H1 (cell line): ENCODE measurements around the gene STX8. TPM values are rescaled to one million over a fixed set of nuclear protein-coding genes. Genes with fewer than 3 reads are reported as not detected.

ENCODE experiments used
- CTCF ChIA-PET: fragments of 300-600 bp; sonication (Branson Sonifier 250); formaldehyde crosslinking; loops from one replicate; lab custom pipeline; 2021; ENCODE audit not compliant: partially characterized antibody; lab: Charles Lee
- POLR2A ChIA-PET: fragments of 300-600 bp; sonication (Branson Sonifier 250); formaldehyde crosslinking; loops from one replicate; lab custom pipeline; 2021; ENCODE audit warnings: inconsistent platforms; ENCODE audit not compliant: partially characterized antibody; lab: Charles Lee
- DNase-seq, 2 experiments: peaks; one replicate each; pipeline versions ENCODE4 v3.0.0 to v3.0.0-alpha.2; 2010 to 2022; ENCODE audit warnings: low spot score in 2 of 2, low read depth in 1 of 2, mixed read lengths in 1 of 2
- FAIRE-seq: peaks from 2 replicates; lab custom pipeline; 2011; peaks lifted over from hg19 to GRCh38; lab: Jason Lieb, UNC
- H2AFZ ChIP-seq: 2 replicates; pipeline ENCODE4 v1.8.1; 2012; ENCODE audit warnings: low read length, inconsistent platforms
- H2AK5ac ChIP-seq: 2 replicates; pipeline ENCODE4 v1.6.1; 2013; ENCODE audit warnings: low read depth, low read length
- H2BK120ac ChIP-seq: replicated peaks from 2 replicates; pipeline ENCODE3; 2013; ENCODE audit warnings: low read depth, low read length, inconsistent platforms
- H2BK12ac ChIP-seq: 2 replicates; pipeline ENCODE4 v1.6.1; 2013; ENCODE audit warnings: low read depth, low read length
- H2BK15ac ChIP-seq: 2 replicates; pipeline ENCODE4 v1.6.1; 2013; ENCODE audit warnings: low read length
- H2BK20ac ChIP-seq: 2 replicates; pipeline ENCODE4 v1.6.1; 2013; ENCODE audit warnings: low read length
- H2BK5ac ChIP-seq: 2 replicates; pipeline ENCODE4 v1.6.1; 2013; ENCODE audit warnings: low read depth, low read length
- H3K14ac ChIP-seq: 2 replicates; pipeline ENCODE4 v1.6.1; 2013; ENCODE audit warnings: inconsistent platforms; ENCODE audit not compliant: insufficient read length
- H3K18ac ChIP-seq: 2 replicates; pipeline ENCODE4 v1.6.1; 2013; ENCODE audit warnings: low read length; ENCODE audit errors: extremely low read depth
- H3K23ac ChIP-seq: 2 replicates; pipeline ENCODE4 v1.6.1; 2013; ENCODE audit warnings: inconsistent platforms; ENCODE audit not compliant: insufficient read length
- H3K23me2 ChIP-seq: 2 replicates; pipeline ENCODE4 v1.6.1; 2013; ENCODE audit warnings: low read depth, low read length
- H3K27ac ChIP-seq: 2 replicates; pipeline ENCODE4 v1.6.1; 2011; ENCODE audit warnings: low read depth, low read length, inconsistent platforms
- H3K27me3 ChIP-seq, 4 experiments: replicated peaks in 1 of 4; 1 replicate in 1 of 4; 2 replicates in 3 of 4; pipeline versions ENCODE4 v1.6.1 to v1.8.1; 2011 to 2013; ENCODE audit warnings: low read length in 3 of 4, mild to moderate bottlenecking in 3 of 4, inconsistent platforms in 2 of 4, mixed read lengths in 2 of 4, moderate library complexity in 1 of 4; ENCODE audit not compliant: control insufficient read depth in 3 of 4, insufficient read depth in 3 of 4; ENCODE audit errors: extremely low read depth in 1 of 4
- H3K36me3 ChIP-seq, 4 experiments: 2 replicates each; pipeline versions ENCODE4 v1.6.1 to v1.8.1; 2011 to 2013; ENCODE audit warnings: mild to moderate bottlenecking in 4 of 4, low read length in 3 of 4, moderate library complexity in 2 of 4, control low read depth in 1 of 4, inconsistent platforms in 1 of 4; ENCODE audit not compliant: insufficient read depth in 4 of 4, control insufficient read depth in 2 of 4
- H3K4ac ChIP-seq: replicated peaks from 2 replicates; pipeline ENCODE3; 2013; ENCODE audit warnings: low read length, low read depth, mixed read lengths, inconsistent platforms; ENCODE audit not compliant: insufficient read length
- H3K4me1 ChIP-seq, 4 experiments: replicated peaks in 1 of 4; 1 replicate in 1 of 4; 2 replicates in 3 of 4; pipeline versions ENCODE4 v1.6.1 to v1.8.1; 2011 to 2013; ENCODE audit warnings: low read length in 3 of 4, inconsistent platforms in 2 of 4, mixed read lengths in 1 of 4; ENCODE audit not compliant: insufficient read depth in 4 of 4, control insufficient read depth in 3 of 4
- H3K4me2 ChIP-seq, 2 experiments: 2 replicates each; pipeline versions ENCODE4 v1.6.1 to v1.8.1; 2011 to 2013; ENCODE audit warnings: low read depth in 2 of 2, low read length in 2 of 2, control low read depth in 1 of 2, inconsistent platforms in 1 of 2, mild to moderate bottlenecking in 1 of 2; ENCODE audit not compliant: insufficient read depth in 1 of 2
- H3K4me3 ChIP-seq, 4 experiments: fragments of 200-600, 300-600 bp in 1 of 4; sonication (generic), shearing (Covaris generic), sonication (Bioruptor Twin) in 1 of 4; 2 replicates each; pipeline versions ENCODE4 v1.5.1 to v1.8.1; 2011 to 2016; ENCODE audit warnings: low read length in 4 of 4, low read depth in 3 of 4, control low read depth in 2 of 4, inconsistent platforms in 2 of 4, mild to moderate bottlenecking in 2 of 4, mixed read lengths in 1 of 4, moderate library complexity in 1 of 4; ENCODE audit not compliant: insufficient read depth in 2 of 4; ENCODE audit errors: extremely low read depth in 1 of 4
- H3K56ac ChIP-seq: replicated peaks from 2 replicates; pipeline ENCODE3; 2013; ENCODE audit warnings: low read depth, mild to moderate bottlenecking, mixed read lengths, low read length, inconsistent platforms; ENCODE audit not compliant: insufficient read length
- H3K79me1 ChIP-seq: 2 replicates; pipeline ENCODE4 v1.6.1; 2013; ENCODE audit warnings: low read depth, low read length, control low read depth
- H3K79me2 ChIP-seq, 2 experiments: 2 replicates each; pipeline versions ENCODE4 v1.6.1 to v1.8.1; 2012 to 2013; ENCODE audit warnings: low read length in 2 of 2, mild to moderate bottlenecking in 2 of 2, inconsistent platforms in 1 of 2; ENCODE audit not compliant: insufficient read depth in 2 of 2, control insufficient read depth in 1 of 2
- H3K9ac ChIP-seq, 4 experiments: replicated peaks in 1 of 4; 1 replicate in 1 of 4; 2 replicates in 3 of 4; pipeline versions ENCODE4 v1.6.1 to v1.8.1; 2011 to 2013; ENCODE audit warnings: low read depth in 3 of 4, low read length in 3 of 4, control low read depth in 2 of 4, mild to moderate bottlenecking in 2 of 4, moderate library complexity in 2 of 4, inconsistent platforms in 1 of 4; ENCODE audit errors: extremely low read depth in 1 of 4
- H3K9me3 ChIP-seq, 2 experiments: 2 replicates each; pipeline versions ENCODE4 v1.6.1 to v1.8.1; 2012 to 2013; ENCODE audit warnings: mild to moderate bottlenecking in 2 of 2, moderate library complexity in 2 of 2, control low read depth in 1 of 2, inconsistent platforms in 1 of 2, low read depth in 1 of 2, low read length in 1 of 2, mixed read lengths in 1 of 2; ENCODE audit not compliant: insufficient read depth in 2 of 2
- H4K20me1 ChIP-seq, 2 experiments: replicated peaks in 1 of 2; 2 replicates each; pipeline versions ENCODE3 to v1.8.1; 2011 to 2013; ENCODE audit warnings: inconsistent platforms in 2 of 2, low read length in 2 of 2, mild to moderate bottlenecking in 1 of 2; ENCODE audit not compliant: insufficient read depth in 2 of 2, control insufficient read depth in 1 of 2
- H4K5ac ChIP-seq: 2 replicates; pipeline ENCODE4 v1.6.1; 2013; ENCODE audit warnings: low read length, low read depth, mixed read lengths, inconsistent platforms; ENCODE audit not compliant: insufficient read length
- H4K8ac ChIP-seq: 2 replicates; pipeline ENCODE4 v1.8.0; 2013; ENCODE audit warnings: mild to moderate bottlenecking, moderate library complexity, low read length, inconsistent platforms; ENCODE audit not compliant: insufficient read depth; ENCODE audit errors: extremely low read depth
- H4K91ac ChIP-seq: replicated peaks from 2 replicates; pipeline ENCODE3; 2013; ENCODE audit warnings: low read length, mixed read lengths, inconsistent platforms; ENCODE audit not compliant: insufficient read length
- BACH1 ChIP-seq: IDR thresholded peaks from 2 replicates; pipeline ENCODE4 v1.6.1; 2012; ENCODE audit warnings: low read length, improper control_type of control experiment
- RAD21 ChIP-seq, 2 experiments: IDR thresholded peaks in 1 of 2; conservative IDR thresholded peaks in 1 of 2; 2 replicates each; pipeline ENCODE4 v1.6.1; 2011; ENCODE audit warnings: low read depth in 2 of 2, low read length in 2 of 2, improper control_type of control experiment in 1 of 2, inconsistent platforms in 1 of 2, mild to moderate bottlenecking in 1 of 2, moderate library complexity in 1 of 2
- RFX5 ChIP-seq: IDR thresholded peaks from 2 replicates; pipeline ENCODE4 v1.6.1; 2011; ENCODE audit warnings: low read depth, low read length, improper control_type of control experiment, borderline replicate concordance
- WGBS, 2 experiments: shearing (Covaris generic) in 1 of 2; methylation state at CpG; one replicate each; pipeline versions ENCODE4 v1.1.6 to v1.1.7; 2013 to 2015; ENCODE audit warnings: low lambda C conversion rate in 2 of 2, mixed read lengths in 2 of 2, inconsistent platforms in 1 of 2, low coverage in 1 of 2, missing lambda C conversion rate in 1 of 2; ENCODE audit not compliant: insufficient replicate concordance in 2 of 2, insufficient coverage in 1 of 2, insufficient read length in 1 of 2; ENCODE audit errors: extremely low coverage in 1 of 2, missing lambda C conversion rate in 1 of 2; 5-methylcytosine and 5-hydroxymethylcytosine counted together
- polyA plus RNA-seq, 7 experiments: library from polyadenylated mRNA; depleted of rRNA in 3 of 7; stranded (reverse) in 5 of 7; unstranded in 2 of 7; fragments of >200 nt in 5 of 7; fragments of 200-250 nt in 2 of 7; gene quantifications; 1 replicate in 5 of 7; 2 replicates in 1 of 7; 4 replicates in 1 of 7; pipeline versions ENCODE4 v1.2.1 to v1.2.3, GENCODE V29; 2011 to 2013; ENCODE audit warnings: missing spikeins in 2 of 7, mixed read lengths in 2 of 7
- total RNA-seq: library from RNA; stranded (reverse); fragmentation: NEBNext Ultra II Directional; extraction: Animal tissue kit (Norgen Biotek cat#: 25700); gene quantifications from 2 replicates; pipeline ENCODE4 v1.2.1, GENCODE V29; 2021
- TF ChIP-seq, protein P1 (sequence below), 3 experiments: IDR thresholded peaks; 1 replicate in 2 of 3; 2 replicates in 1 of 3; pipeline versions ENCODE4 v1.5.1 to v1.6.1; 2011; ENCODE audit warnings: low read length in 3 of 3, mild to moderate bottlenecking in 3 of 3, inconsistent platforms in 2 of 3, low read depth in 1 of 3, moderate library complexity in 1 of 3; ENCODE audit not compliant: insufficient read depth in 1 of 3; ENCODE audit errors: control extremely low read depth in 1 of 3

STX8 gene
- total and polyA plus RNA-seq, 2 of the 8 experiments (the other 6 are each of a cell fraction or from before 2014, with no cell fraction given) = 22.8 to 42.5 TPM

DNA sequence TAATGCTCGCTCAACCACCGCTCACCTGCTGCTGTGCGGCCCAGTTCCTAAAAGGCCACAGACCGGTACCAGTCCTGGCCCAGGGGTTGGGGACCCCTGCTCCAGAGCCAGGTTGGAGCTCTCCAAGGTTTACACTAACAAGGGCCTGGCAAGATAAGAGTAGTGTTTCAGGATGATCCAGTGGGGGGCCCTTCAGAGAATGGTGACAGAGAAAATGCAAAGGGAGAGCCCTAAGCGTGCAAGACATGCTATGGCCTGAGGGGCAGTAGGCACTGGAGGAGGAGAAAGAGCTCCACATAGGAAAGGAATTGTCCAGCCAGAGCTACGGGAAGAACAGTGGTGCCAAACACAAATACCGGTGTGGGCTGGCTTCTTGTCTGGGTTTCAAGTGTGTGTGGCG is 233.4 kb downstream of the STX8 start:
- no peak overlapping the region for H3K14ac ChIP-seq
- TF ChIP-seq, protein P1, sequence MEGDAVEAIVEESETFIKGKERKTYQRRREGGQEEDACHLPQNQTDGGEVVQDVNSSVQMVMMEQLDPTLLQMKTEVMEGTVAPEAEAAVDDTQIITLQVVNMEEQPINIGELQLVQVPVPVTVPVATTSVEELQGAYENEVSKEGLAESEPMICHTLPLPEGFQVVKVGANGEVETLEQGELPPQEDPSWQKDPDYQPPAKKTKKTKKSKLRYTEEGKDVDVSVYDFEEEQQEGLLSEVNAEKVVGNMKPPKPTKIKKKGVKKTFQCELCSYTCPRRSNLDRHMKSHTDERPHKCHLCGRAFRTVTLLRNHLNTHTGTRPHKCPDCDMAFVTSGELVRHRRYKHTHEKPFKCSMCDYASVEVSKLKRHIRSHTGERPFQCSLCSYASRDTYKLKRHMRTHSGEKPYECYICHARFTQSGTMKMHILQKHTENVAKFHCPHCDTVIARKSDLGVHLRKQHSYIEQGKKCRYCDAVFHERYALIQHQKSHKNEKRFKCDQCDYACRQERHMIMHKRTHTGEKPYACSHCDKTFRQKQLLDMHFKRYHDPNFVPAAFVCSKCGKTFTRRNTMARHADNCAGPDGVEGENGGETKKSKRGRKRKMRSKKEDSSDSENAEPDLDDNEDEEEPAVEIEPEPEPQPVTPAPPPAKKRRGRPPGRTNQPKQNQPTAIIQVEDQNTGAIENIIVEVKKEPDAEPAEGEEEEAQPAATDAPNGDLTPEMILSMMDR (IDR thresholded peaks at IDR 0.05; ENCODE audit: control extremely low read depth in 1 of 3, insufficient read depth in 1 of 3, low read depth in 1 of 3, low read length in 3 of 3) = peak in 1 of 3 experiments; percentile 15; a peak in 2 of 4 replicates
- peak in 1 of 2 experiments; percentile 11; a peak in 1 of 4 replicates for TF ChIP-seq RAD21 (IDR thresholded peaks at IDR 0.05 in 1 of 2, conservative IDR thresholded peaks at IDR 0.05 in 1 of 2; ENCODE audit: low read depth in 2 of 2, low read length in 2 of 2)
- TF ChIP-seq RFX5 = no peak
- TF ChIP-seq BACH1 = no peak
- no peak overlapping the region for H2AFZ ChIP-seq
- no peak overlapping the region for H3K23ac ChIP-seq
- H3K27ac ChIP-seq = no peak overlapping the region
- H3K4me3 ChIP-seq = no peak overlapping the region
- no peaks in the 10 kb centered on the region for H3K9me3 ChIP-seq
- ChIA-PET POLR2A (no interaction called here), CTCF (interaction anchor here (0.8 to 1.3 kb wide), 4 partner anchors 10 to 33 kb away, joined by 3 to 5 read pairs (median 4); no protein-coding TSS in a partner anchor)
- no peak overlapping the region for H2BK120ac ChIP-seq
- H2BK20ac ChIP-seq = no peak overlapping the region
- 92% methylated on average over 8 of the region's 8 CpGs; no CpG with 5 or more reads in 1 of the 2 experiments for WGBS, 2 experiments
- no peaks in the 10 kb centered on the region; the same call in 1 of the 2 replicates for H3K79me1 ChIP-seq
- peak overlapping the region; percentile 48 for H3K18ac ChIP-seq
- H3K56ac ChIP-seq = no peak overlapping the region
- H3K23me2 ChIP-seq = no peaks in the 10 kb centered on the region
- H4K91ac ChIP-seq = no peak overlapping the region
- FAIRE-seq (no peak), DNase-seq (no peak)
- peaks cover 0 to 3% (median 0%) of the 10 kb centered on the region in 4 experiments; a peak in 3 of 7 replicates for H3K4me1 ChIP-seq
- peak overlapping the region; percentile 53; the same call in 1 of the 2 replicates for H2AK5ac ChIP-seq
- no peak overlapping the region for H2BK15ac ChIP-seq
- no peak overlapping the region for H3K4me2 ChIP-seq
- no peaks in the 10 kb centered on the region for H3K27me3 ChIP-seq
- H3K4ac ChIP-seq = no peak overlapping the region
- no peak overlapping the region for H3K9ac ChIP-seq
- no peak overlapping the region for H4K5ac ChIP-seq
- H2BK5ac ChIP-seq = no peak overlapping the region
- no peaks in the 10 kb centered on the region for H3K79me2 ChIP-seq
- no peak overlapping the region for H2BK12ac ChIP-seq
- no peaks in the 10 kb centered on the region for H3K36me3 ChIP-seq
- no peak overlapping the region for H4K8ac ChIP-seq
- peaks cover 0 to 2% of the 10 kb centered on the region in 2 experiments for H4K20me1 ChIP-seq
